Mesenchymal stem cell (in vitro differentiated cells and primary cell): ENCODE data around the gene FLAD1.
A peak's percentile ranks its signal among the peaks of the same experiment; 100 is the strongest.

Source experiments
- DNase-seq: peaks from one replicate; pipeline ENCODE4 v3.0.0-alpha.2; 2013
- H2AFZ ChIP-seq: one replicate; pipeline ENCODE4 v1.6.1; 2013; ENCODE audit warnings: low read depth, mild to moderate bottlenecking, control low read depth, inconsistent platforms, low read length, moderate library complexity
- H2AK5ac ChIP-seq: 2 replicates; pipeline ENCODE4 v1.6.1; 2013; ENCODE audit warnings: low read length, moderate library complexity, mild to moderate bottlenecking, inconsistent platforms; ENCODE audit not compliant: severe bottlenecking
- H2BK120ac ChIP-seq: one replicate; pipeline ENCODE4 v1.6.1; 2013; ENCODE audit warnings: low read depth, mild to moderate bottlenecking, inconsistent platforms, low read length, moderate library complexity
- H2BK12ac ChIP-seq, 2 experiments: one replicate each; pipeline ENCODE4 v1.6.1; 2013; ENCODE audit warnings: inconsistent platforms in 2 of 2, low read length in 2 of 2, mild to moderate bottlenecking in 2 of 2, moderate library complexity in 2 of 2, control low read depth in 1 of 2
- H2BK15ac ChIP-seq: one replicate; pipeline ENCODE4 v1.6.1; 2013; ENCODE audit warnings: mild to moderate bottlenecking, low read depth, inconsistent platforms; ENCODE audit not compliant: poor library complexity, severe bottlenecking
- H2BK5ac ChIP-seq: 2 replicates; pipeline ENCODE4 v1.6.1; 2013; ENCODE audit warnings: low read depth, mild to moderate bottlenecking, low read length, control low read depth, inconsistent platforms; ENCODE audit not compliant: poor library complexity, severe bottlenecking
- H3K14ac ChIP-seq, 2 experiments: one replicate each; pipeline ENCODE4 v1.6.1; 2013; ENCODE audit warnings: inconsistent platforms in 2 of 2, low read length in 2 of 2, control low read depth in 1 of 2, mild to moderate bottlenecking in 1 of 2, moderate library complexity in 1 of 2
- H3K18ac ChIP-seq, 2 experiments: one replicate each; pipeline ENCODE4 v1.6.1; 2013; ENCODE audit warnings: inconsistent platforms in 2 of 2, low read length in 2 of 2, control low read depth in 1 of 2, low read depth in 1 of 2, mild to moderate bottlenecking in 1 of 2
- H3K23ac ChIP-seq, 2 experiments: one replicate each; pipeline ENCODE4 v1.6.1; 2013; ENCODE audit warnings: inconsistent platforms in 2 of 2, low read length in 2 of 2, mild to moderate bottlenecking in 2 of 2, moderate library complexity in 2 of 2, control low read depth in 1 of 2
- H3K27ac ChIP-seq: 2 replicates; pipeline ENCODE4 v1.5.1; 2013; ENCODE audit warnings: mild to moderate bottlenecking, moderate library complexity, low read length, control low read depth, inconsistent platforms; ENCODE audit not compliant: poor library complexity, severe bottlenecking
- H3K27me3 ChIP-seq, 2 experiments: 2 replicates each; pipeline versions ENCODE4 v1.6.1 to v1.7.0; 2013; ENCODE audit warnings: low read length in 2 of 2, mild to moderate bottlenecking in 2 of 2, moderate library complexity in 2 of 2, control low read depth in 1 of 2, inconsistent platforms in 1 of 2; ENCODE audit not compliant: control insufficient read depth in 1 of 2, insufficient read depth in 1 of 2
- H3K36me3 ChIP-seq, 2 experiments: 2 replicates each; pipeline versions ENCODE4 v1.6.1 to v1.7.0; 2013; ENCODE audit warnings: low read length in 2 of 2, control low read depth in 1 of 2, inconsistent platforms in 1 of 2, low read depth in 1 of 2, mild to moderate bottlenecking in 1 of 2; ENCODE audit not compliant: insufficient read depth in 2 of 2, control insufficient read depth in 1 of 2
- H3K4ac ChIP-seq, 2 experiments: one replicate each; pipeline ENCODE4 v1.6.1; 2013; ENCODE audit warnings: inconsistent platforms in 2 of 2, low read length in 2 of 2, mild to moderate bottlenecking in 2 of 2, moderate library complexity in 2 of 2, control low read depth in 1 of 2, low read depth in 1 of 2
- H3K4me1 ChIP-seq: 2 replicates; pipeline ENCODE4 v1.6.1; 2013; ENCODE audit warnings: low read depth, low read length, control low read depth; ENCODE audit not compliant: control insufficient read depth, insufficient read depth
- H3K4me2 ChIP-seq: 2 replicates; pipeline ENCODE4 v1.6.1; 2013; ENCODE audit warnings: low read length, mild to moderate bottlenecking, inconsistent platforms; ENCODE audit not compliant: poor library complexity, severe bottlenecking
- H3K4me3 ChIP-seq, 2 experiments: 2 replicates each; pipeline versions ENCODE4 v1.5.1 to v1.7.0; 2013; ENCODE audit warnings: low read length in 2 of 2, mild to moderate bottlenecking in 2 of 2, control low read depth in 1 of 2, low read depth in 1 of 2; ENCODE audit not compliant: insufficient read depth in 1 of 2
- H3K79me1 ChIP-seq: replicated peaks from 2 replicates; pipeline ENCODE4 v1.6.1; 2013; ENCODE audit warnings: mild to moderate bottlenecking, control low read depth, low read length, inconsistent platforms; ENCODE audit not compliant: poor library complexity, severe bottlenecking
- H3K9ac ChIP-seq: 2 replicates; pipeline ENCODE4 v1.7.0; 2013; ENCODE audit warnings: mild to moderate bottlenecking, low read length, moderate library complexity
- H3K9me3 ChIP-seq: 2 replicates; pipeline ENCODE4 v1.7.0; 2013; ENCODE audit warnings: mild to moderate bottlenecking, low read length; ENCODE audit not compliant: control insufficient read depth
- H4K8ac ChIP-seq: one replicate; pipeline ENCODE4 v1.6.1; 2013; ENCODE audit warnings: inconsistent platforms, mild to moderate bottlenecking, low read length, moderate library complexity
- H4K91ac ChIP-seq: one replicate; pipeline ENCODE4 v1.6.1; 2013; ENCODE audit warnings: mild to moderate bottlenecking, low read length, inconsistent platforms
- WGBS: methylation state at CpG from one replicate; pipeline ENCODE4 v1.1.7; 2013; ENCODE audit warnings: mixed read lengths; 5-methylcytosine and 5-hydroxymethylcytosine counted together

Gene FLAD1

GRCh38 chr1:154956544-154956941, 26.6 kb upstream of the FLAD1 start:
- Histone ChIP-seq H3K4me3 (peak overlapping the region in 1 of 2 experiments; percentile 90), H3K9me3 (no peaks in the 10 kb centered on the region), H2AK5ac (peak overlapping the region; percentile 55), H3K36me3 (peaks cover 21 to 24% of the 10 kb centered on the region in 2 experiments), H4K8ac (peak overlapping the region; percentile 88), H4K91ac (peak overlapping the region; percentile 31), H3K9ac (peak overlapping the region; percentile 97), H2BK15ac (no peak overlapping the region), H3K14ac (no peak overlapping the region), H2BK120ac (peak overlapping the region; percentile 52), H2BK5ac (no peak overlapping the region), H3K79me1 (peaks cover 54% of the 10 kb centered on the region), H3K4me1 (peaks cover 30% of the 10 kb centered on the region), H3K18ac (peak overlapping the region in 1 of 2 experiments; percentile 1), H3K27ac (peak overlapping the region; percentile 46), H2AFZ (peak overlapping the region; percentile 20), H3K27me3 (no peaks in the 10 kb centered on the region), H2BK12ac (no peak overlapping the region), H3K4me2 (peak overlapping the region; percentile 78), H3K23ac (peak overlapping the region in 1 of 2 experiments; percentile 46), H3K4ac (peak overlapping the region in 1 of 2 experiments; percentile 22)
- WGBS, result 19% methylated on average over 6 of the region's 6 CpGs
- peak; percentile 25 for DNase-seq

- Histone ChIP-seq H2BK120ac (no peak overlapping the region), H3K27me3 (no peaks in the 10 kb centered on the region), H2BK12ac (no peak overlapping the region), H3K9ac (peak overlapping the region; percentile 97), H3K9me3 (no peaks in the 10 kb centered on the region), H3K4me3 (peak overlapping the region in 1 of 2 experiments; percentile 90), H2AFZ (no peak overlapping the region), H3K14ac (no peak overlapping the region), H4K8ac (no peak overlapping the region), H2BK15ac (no peak overlapping the region), H3K36me3 (peaks cover 21 to 23% of the 10 kb centered on the region in 2 experiments), H4K91ac (no peak overlapping the region), H2BK5ac (no peak overlapping the region), H3K4me2 (no peak overlapping the region), H2AK5ac (no peak overlapping the region), H3K18ac (no peak overlapping the region), H3K4ac (no peak overlapping the region), H3K79me1 (peaks cover 48% of the 10 kb centered on the region), H3K4me1 (peaks cover 27% of the 10 kb centered on the region), H3K23ac (no peak overlapping the region), H3K27ac (no peak overlapping the region)
- no peak for DNase-seq
- whole genome bisulfite sequencing, result 37% methylated on average over 6 of the region's 9 CpGs
These were observed 26.0 kb upstream of the FLAD1 start for GRCh38 chr1:154957091-154957657.

- Histone ChIP-seq H3K36me3 (peaks cover 23 to 26% of the 10 kb centered on the region in 2 experiments), H3K4ac (no peak overlapping the region), H3K27me3 (no peaks in the 10 kb centered on the region), H3K4me1 (peaks cover 28% of the 10 kb centered on the region), H4K8ac (no peak overlapping the region), H3K23ac (no peak overlapping the region), H2BK120ac (no peak overlapping the region), H3K4me3 (no peak overlapping the region), H2BK5ac (no peak overlapping the region), H3K18ac (no peak overlapping the region), H3K27ac (no peak overlapping the region), H3K9me3 (no peaks in the 10 kb centered on the region), H3K14ac (no peak overlapping the region), H3K79me1 (peaks cover 39% of the 10 kb centered on the region), H4K91ac (no peak overlapping the region), H2BK15ac (no peak overlapping the region), H2AFZ (no peak overlapping the region), H3K9ac (peak overlapping the region; percentile 97), H3K4me2 (no peak overlapping the region), H2BK12ac (no peak overlapping the region), H2AK5ac (no peak overlapping the region)
- no CpG with 5 or more reads among the region's 2 CpGs for WGBS
- no peak for DNase-seq
These were observed 25.1 kb upstream of the FLAD1 start for GRCh38 chr1:154958036-154958435.

GRCh38 chr1:154958681-154959425, 24.3 kb upstream of the FLAD1 start:
- Histone ChIP-seq H2BK5ac (no peak overlapping the region), H3K27me3 (no peaks in the 10 kb centered on the region), H3K14ac (no peak overlapping the region), H2BK120ac (no peak overlapping the region), H3K9ac (peak overlapping the region; percentile 8), H3K27ac (no peak overlapping the region), H4K91ac (no peak overlapping the region), H3K4ac (no peak overlapping the region), H3K4me3 (no peak overlapping the region), H3K23ac (no peak overlapping the region), H3K4me1 (peaks cover 25% of the 10 kb centered on the region), H4K8ac (no peak overlapping the region), H2BK15ac (no peak overlapping the region), H3K79me1 (peaks cover 32% of the 10 kb centered on the region), H2AFZ (no peak overlapping the region), H3K18ac (no peak overlapping the region), H3K36me3 (peaks cover 31 to 34% of the 10 kb centered on the region in 2 experiments), H2AK5ac (no peak overlapping the region), H2BK12ac (no peak overlapping the region), H3K9me3 (no peaks in the 10 kb centered on the region), H3K4me2 (no peak overlapping the region)
- 97% methylated on average over 15 of the region's 16 CpGs for WGBS
- no peak for DNase-seq
